ENCODE measurements around the gene SMARCD1. TPM values are rescaled to one million over a fixed set of nuclear protein-coding genes. Genes with fewer than 3 reads are reported as not detected.

Gene SMARCD1
- total and polyA plus RNA-seq, 9 of the 15 experiments (the other 6 are each of a cell fraction or from before 2014, with no cell fraction given), result 0.86 to 91.7 (median 48.0) TPM

DNA sequence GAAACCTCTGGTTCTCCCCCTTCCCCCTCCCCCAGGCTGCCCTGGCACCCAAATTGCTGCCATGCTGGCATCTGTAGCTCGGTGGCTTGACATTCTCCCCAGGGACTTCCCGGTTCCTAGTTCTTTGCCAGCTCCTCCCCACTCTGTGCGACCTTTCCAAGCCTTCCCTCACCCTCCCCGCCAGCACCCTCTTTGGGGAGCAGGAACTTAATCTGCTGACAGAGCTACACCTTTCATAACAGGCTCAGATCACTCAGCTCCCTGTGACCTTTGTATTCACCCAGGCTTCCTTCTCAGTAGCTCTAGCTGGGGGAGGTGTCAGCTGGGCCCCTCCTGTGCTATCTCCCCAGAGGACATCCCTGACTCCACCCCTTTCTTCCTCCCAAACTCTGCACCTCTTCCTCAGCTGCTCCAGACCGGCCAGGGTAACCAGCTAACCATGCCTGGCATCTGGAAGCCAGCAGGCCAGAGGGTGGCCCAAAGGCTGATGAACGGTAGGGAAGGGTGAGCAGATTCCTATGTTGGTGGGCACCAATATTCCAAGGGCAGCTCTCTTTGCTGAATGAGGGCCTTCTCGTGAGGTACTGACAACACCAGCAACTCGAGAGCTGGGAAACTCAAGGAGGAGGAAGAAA lies 25.1 kb downstream of the SMARCD1 start (continued):
- TF ChIP-seq HMG20B (CRISPR knock-in tag; IDR thresholded peaks at IDR 0.05), result no peak
- no peak for TF ChIP-seq ZSCAN29 (IDR thresholded peaks at IDR 0.05)
- TF ChIP-seq CBX5 (IDR thresholded peaks at IDR 0.05; ENCODE audit: borderline replicate concordance, low read depth), result no peak

DNA sequence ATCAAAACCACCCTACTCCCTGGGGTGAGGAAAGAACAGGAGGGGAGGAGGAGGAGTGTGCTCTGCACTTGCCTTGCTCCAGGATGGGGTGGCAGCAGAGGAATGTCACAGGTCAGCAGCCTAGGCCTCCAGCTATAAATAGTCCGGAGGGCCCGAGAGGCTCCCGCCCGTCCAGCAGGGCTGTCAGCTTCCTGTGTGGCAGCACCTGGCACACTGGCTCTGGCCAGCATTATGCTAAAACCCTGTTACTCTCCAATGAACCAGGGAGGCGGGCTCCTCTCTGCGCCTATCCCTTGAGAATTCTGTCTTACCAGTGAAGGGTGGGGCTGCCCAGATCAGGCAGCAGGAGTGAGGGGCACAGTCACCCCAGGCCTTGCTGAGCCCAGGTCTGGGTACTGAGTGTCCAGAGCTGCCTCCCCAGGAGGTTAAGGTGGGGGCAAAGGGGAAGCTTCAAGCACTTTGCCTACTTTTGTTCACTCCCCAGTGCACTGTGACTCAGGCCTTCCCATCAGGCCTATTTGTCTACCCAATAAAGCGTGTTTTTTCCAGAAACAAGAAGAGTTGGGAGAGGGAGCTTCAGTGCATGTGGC lies 25.7 kb downstream of the SMARCD1 start:
- intact Hi-C loops (cut with micrococcal nuclease), result loop anchor here (1.0 kb wide), 1 partner anchor 26 kb away; the partner anchor contains the start of gene SMARCD1
- 31% methylated on average over 7 of the region's 7 CpGs for WGBS (ENCODE audit: insufficient coverage, low coverage, missing lambda C conversion rate)
- no peak for FAIRE-seq
- no peaks in the 10 kb centered on the region for H3K9me1 ChIP-seq (ENCODE audit: control insufficient read depth, insufficient read depth, low read length)
- peak overlapping the region; percentile 43 to 86 for H3K9ac ChIP-seq (ENCODE audit: insufficient read depth in 1 of 2, low read depth in 2 of 2, low read length in 2 of 2)
- peaks cover 34% of the 10 kb centered on the region for H3K79me2 ChIP-seq (ENCODE audit: control insufficient read depth, insufficient read depth, low read length)
- H2AFZ ChIP-seq (ENCODE audit: low read depth, low read length), result peak overlapping the region; percentile 90
- BruUV-seq (replicated peaks), result no TSS peak
- peaks cover 29 to 48% of the 10 kb centered on the region in 2 experiments for H3K4me1 ChIP-seq (replicated peaks in 1 of 2; ENCODE audit: control insufficient read depth in 2 of 2, insufficient read depth in 2 of 2, low read length in 2 of 2)
- 0 out of 2 replicates have a peak overlapping the region, but pooled peaks have one; percentile 78 for H3K4me3 ChIP-seq
- POLR2A ChIA-PET, result interaction anchor here (0.6 to 1.9 kb wide), 12 partner anchors 7 to 172 kb away, joined by 3 to 15 read pairs (median 4); partner anchors contain the start of genes CERS5, GPD1 and LIMA1
- peaks cover 5% of the 10 kb centered on the region; the same call in 1 of the 2 replicates for H4K20me1 ChIP-seq (replicated peaks; ENCODE audit: control insufficient read depth, insufficient read depth, low read length)
- in situ Hi-C loops (cut with MboI), result no loop called here
- DNase-seq (ENCODE audit: extremely low read depth in 1 of 4, low spot score in 3 of 4), result peak in 2 of 4 experiments; percentile 32 to 53
- no peaks in the 10 kb centered on the region for H3K27me3 ChIP-seq (ENCODE audit: control insufficient read depth in 2 of 2, insufficient read depth in 2 of 2, low read length in 2 of 2)
- H3K9me3 ChIP-seq (replicated peaks; ENCODE audit: control insufficient read depth, insufficient read depth, low read depth, low read length), result no peaks in the 10 kb centered on the region
- CTCF ChIA-PET (ENCODE audit: low intra/inter-chr PET ratio), result interaction anchor here (0.7 to 1.3 kb wide), 4 partner anchors 23 to 144 kb away, joined by 3 to 4 read pairs (median 4); no protein-coding TSS in a partner anchor
- peaks cover 5% of the 10 kb centered on the region; the same call in 1 of the 3 replicates for H3K36me3 ChIP-seq (ENCODE audit: control insufficient read depth, insufficient read depth, low read length)
- H3K4me2 ChIP-seq (ENCODE audit: insufficient read depth, low read length), result peak overlapping the region; percentile 98
- ATAC-seq, result no peak
- H3K27ac ChIP-seq (ENCODE audit: extremely low read depth, low read depth, low read length), result peak overlapping the region; percentile 65
- TF ChIP-seq, protein P1, sequence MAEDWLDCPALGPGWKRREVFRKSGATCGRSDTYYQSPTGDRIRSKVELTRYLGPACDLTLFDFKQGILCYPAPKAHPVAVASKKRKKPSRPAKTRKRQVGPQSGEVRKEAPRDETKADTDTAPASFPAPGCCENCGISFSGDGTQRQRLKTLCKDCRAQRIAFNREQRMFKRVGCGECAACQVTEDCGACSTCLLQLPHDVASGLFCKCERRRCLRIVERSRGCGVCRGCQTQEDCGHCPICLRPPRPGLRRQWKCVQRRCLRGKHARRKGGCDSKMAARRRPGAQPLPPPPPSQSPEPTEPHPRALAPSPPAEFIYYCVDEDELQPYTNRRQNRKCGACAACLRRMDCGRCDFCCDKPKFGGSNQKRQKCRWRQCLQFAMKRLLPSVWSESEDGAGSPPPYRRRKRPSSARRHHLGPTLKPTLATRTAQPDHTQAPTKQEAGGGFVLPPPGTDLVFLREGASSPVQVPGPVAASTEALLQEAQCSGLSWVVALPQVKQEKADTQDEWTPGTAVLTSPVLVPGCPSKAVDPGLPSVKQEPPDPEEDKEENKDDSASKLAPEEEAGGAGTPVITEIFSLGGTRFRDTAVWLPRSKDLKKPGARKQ (CRISPR knock-in tag; IDR thresholded peaks at IDR 0.05), result no peak
- 0 out of 2 replicates have a peak, but pooled peaks have one; percentile 31 for TF ChIP-seq FOSL1 (tag; conservative IDR thresholded peaks at IDR 0.05)
- TF ChIP-seq ZNF384 (IDR thresholded peaks at IDR 0.05; ENCODE audit: low read depth, low read length), result no peak
- no peak for TF ChIP-seq YY1 (IDR thresholded peaks at IDR 0.05; ENCODE audit: borderline replicate concordance in 1 of 3, control insufficient read depth in 1 of 3, extremely low read depth in 1 of 3, insufficient read depth in 3 of 3, insufficient read length in 1 of 3, insufficient replicate concordance in 2 of 3, low read depth in 1 of 3, low read length in 2 of 3)
- 0 out of 2 replicates have a peak, but pooled peaks have one; percentile 16 for TF ChIP-seq ZNF589 (CRISPR knock-in tag; IDR thresholded peaks at IDR 0.05; ENCODE audit: low read depth)
- TF ChIP-seq MEF2D (tag; conservative IDR thresholded peaks at IDR 0.05; ENCODE audit: low read depth), result 0 out of 2 replicates have a peak, but pooled peaks have one; percentile 42
- TF ChIP-seq KAT7 (CRISPR knock-in tag; IDR thresholded peaks at IDR 0.05; ENCODE audit: borderline replicate concordance), result 0 out of 2 replicates have a peak, but pooled peaks have one; percentile 79
- TF ChIP-seq ZFX (CRISPR knock-in tag; IDR thresholded peaks at IDR 0.05), result peak; percentile 5; the same call in 1 of the 2 replicates
- peak; percentile 70; the same call in 1 of the 2 replicates for TF ChIP-seq MEF2A (IDR thresholded peaks at IDR 0.05; ENCODE audit: control insufficient read depth, low read depth, low read length)
- TF ChIP-seq ZNF263 (CRISPR knock-in tag; IDR thresholded peaks at IDR 0.05; ENCODE audit: borderline replicate concordance), result 0 out of 2 replicates have a peak, but pooled peaks have one; percentile 36
- TF ChIP-seq, protein P2, sequence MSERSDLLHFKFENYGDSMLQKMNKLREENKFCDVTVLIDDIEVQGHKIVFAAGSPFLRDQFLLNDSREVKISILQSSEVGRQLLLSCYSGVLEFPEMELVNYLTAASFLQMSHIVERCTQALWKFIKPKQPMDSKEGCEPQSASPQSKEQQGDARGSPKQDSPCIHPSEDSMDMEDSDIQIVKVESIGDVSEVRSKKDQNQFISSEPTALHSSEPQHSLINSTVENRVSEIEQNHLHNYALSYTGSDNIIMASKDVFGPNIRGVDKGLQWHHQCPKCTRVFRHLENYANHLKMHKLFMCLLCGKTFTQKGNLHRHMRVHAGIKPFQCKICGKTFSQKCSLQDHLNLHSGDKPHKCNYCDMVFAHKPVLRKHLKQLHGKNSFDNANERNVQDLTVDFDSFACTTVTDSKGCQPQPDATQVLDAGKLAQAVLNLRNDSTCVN (CRISPR knock-in tag; IDR thresholded peaks at IDR 0.05), result no peak
- no peak for TF ChIP-seq CREM (IDR thresholded peaks at IDR 0.05; ENCODE audit: low read depth)
- TF ChIP-seq, protein P3, sequence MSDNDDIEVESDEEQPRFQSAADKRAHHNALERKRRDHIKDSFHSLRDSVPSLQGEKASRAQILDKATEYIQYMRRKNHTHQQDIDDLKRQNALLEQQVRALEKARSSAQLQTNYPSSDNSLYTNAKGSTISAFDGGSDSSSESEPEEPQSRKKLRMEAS (CRISPR knock-in tag; IDR thresholded peaks at IDR 0.05), result no peak

All from K562 (cell line).